Activated T-helper 2 cell treated with anti-CD3 and anti-CD28 coated beads, Interferon-gamma antibody, Interleukin-2, Interleukin-4, amounts not matched to agents 10 μg/mL and 5 μg/mL and 100 μg/mL, durations not matched to agents 14 hours and 24 hours and 36 hours (primary cell): ENCODE measurements around the gene NID2. TPM values are rescaled to one million over a fixed set of nuclear protein-coding genes. Genes with fewer than 3 reads are reported as not detected.

ENCODE experiments used
- DNase-seq: peaks from one replicate; pipeline ENCODE4 v3.0.0; 2021; ENCODE audit warnings: low spot score
- H3K27ac Mint-ChIP-seq: one replicate; pipeline ENCODE4 v1.8.0; 2021; ENCODE audit warnings: mixed read lengths
- H3K27me3 Mint-ChIP-seq: one replicate; pipeline ENCODE4 v1.8.0; 2021; ENCODE audit warnings: low read depth, mixed read lengths
- H3K36me3 Mint-ChIP-seq: one replicate; pipeline ENCODE4 v1.8.0; 2021; ENCODE audit warnings: low read depth, mixed read lengths
- H3K4me1 Mint-ChIP-seq: one replicate; pipeline ENCODE4 v1.8.0; 2021; ENCODE audit warnings: low read depth, mixed read lengths
- H3K4me3 Mint-ChIP-seq: one replicate; pipeline ENCODE4 v1.8.0; 2021; ENCODE audit warnings: low read depth, mild to moderate bottlenecking, moderate library complexity, mixed read lengths
- H3K9me3 Mint-ChIP-seq: one replicate; pipeline ENCODE4 v1.8.0; 2021; ENCODE audit warnings: mixed read lengths
- intact Hi-C: fragments of 100-400 bp; cut with micrococcal nuclease; formaldehyde crosslinking; loops from one replicate; pipeline ENCODE4 v1.15.1; 2023
- total RNA-seq: library from RNA; stranded (reverse); gene quantifications from 2 replicates; pipeline ENCODE4 v1.2.3, GENCODE V29; 2022

NID2 gene
- total RNA-seq, 1 donor from 2014 or later = 0.37 TPM

GRCh38 chr14:52091928-52092327 lies 23.1 kb upstream of the NID2 start:
- intact Hi-C loops = no loop called here
- Mint-ChIP-seq H3K9me3 (no peaks in the 10 kb centered on the region), H3K27ac (no peak overlapping the region), H3K4me3 (no peak overlapping the region), H3K36me3 (no peaks in the 10 kb centered on the region), H3K27me3 (peaks cover 39% of the 10 kb centered on the region), H3K4me1 (no peaks in the 10 kb centered on the region)
- no peak for DNase-seq

GRCh38 chr14:52090936-52091335 lies 22.1 kb upstream of the NID2 start:
- Mint-ChIP-seq H3K27me3 (peaks cover 45% of the 10 kb centered on the region), H3K4me3 (no peak overlapping the region), H3K27ac (no peak overlapping the region), H3K9me3 (no peaks in the 10 kb centered on the region), H3K4me1 (no peaks in the 10 kb centered on the region), H3K36me3 (no peaks in the 10 kb centered on the region)
- DNase-seq = no peak
- intact Hi-C loops = no loop called here

GRCh38 chr14:52089218-52089617 lies 20.4 kb upstream of the NID2 start:
- H3K4me3 Mint-ChIP-seq = no peak overlapping the region
- H3K9me3 Mint-ChIP-seq = no peaks in the 10 kb centered on the region
- H3K36me3 Mint-ChIP-seq = no peaks in the 10 kb centered on the region
- H3K27me3 Mint-ChIP-seq = peaks cover 54% of the 10 kb centered on the region
- H3K4me1 Mint-ChIP-seq = no peaks in the 10 kb centered on the region
- no peak for DNase-seq
- intact Hi-C loops = no loop called here
- H3K27ac Mint-ChIP-seq = no peak overlapping the region

- H3K27me3 Mint-ChIP-seq = peaks cover 51% of the 10 kb centered on the region
- no peak overlapping the region for H3K4me3 Mint-ChIP-seq
- H3K36me3 Mint-ChIP-seq = no peaks in the 10 kb centered on the region
- DNase-seq = no peak
- H3K27ac Mint-ChIP-seq = no peak overlapping the region
- H3K4me1 Mint-ChIP-seq = no peaks in the 10 kb centered on the region
- no peaks in the 10 kb centered on the region for H3K9me3 Mint-ChIP-seq
- intact Hi-C loops = no loop called here
These were observed 17.9 kb upstream of the NID2 start for GRCh38 chr14:52086711-52087110.

GRCh38 chr14:52082903-52083302 lies 14.0 kb upstream of the NID2 start:
- Mint-ChIP-seq H3K27ac (no peak overlapping the region), H3K4me3 (no peak overlapping the region), H3K4me1 (no peaks in the 10 kb centered on the region), H3K9me3 (no peaks in the 10 kb centered on the region), H3K36me3 (no peaks in the 10 kb centered on the region), H3K27me3 (peaks cover 54% of the 10 kb centered on the region)
- intact Hi-C loops = no loop called here
- DNase-seq = no peak

GRCh38 chr14:52081964-52082363 lies 13.1 kb upstream of the NID2 start:
- Mint-ChIP-seq H3K9me3 (no peaks in the 10 kb centered on the region), H3K27ac (no peak overlapping the region), H3K4me3 (no peak overlapping the region), H3K36me3 (no peaks in the 10 kb centered on the region), H3K4me1 (no peaks in the 10 kb centered on the region), H3K27me3 (peaks cover 58% of the 10 kb centered on the region)
- DNase-seq = no peak
- intact Hi-C loops = no loop called here

- Mint-ChIP-seq H3K27me3 (peaks cover 57% of the 10 kb centered on the region), H3K27ac (no peak overlapping the region), H3K9me3 (no peaks in the 10 kb centered on the region), H3K36me3 (no peaks in the 10 kb centered on the region), H3K4me3 (no peak overlapping the region), H3K4me1 (no peaks in the 10 kb centered on the region)
- no peak for DNase-seq
- intact Hi-C loops = no loop called here
These were observed 12.2 kb upstream of the NID2 start for GRCh38 chr14:52080808-52081755.

- no peaks in the 10 kb centered on the region for H3K36me3 Mint-ChIP-seq
- intact Hi-C loops = no loop called here
- H3K27ac Mint-ChIP-seq = no peak overlapping the region
- H3K4me1 Mint-ChIP-seq = no peaks in the 10 kb centered on the region
- peaks cover 57% of the 10 kb centered on the region for H3K27me3 Mint-ChIP-seq
- DNase-seq = no peak
- H3K9me3 Mint-ChIP-seq = no peaks in the 10 kb centered on the region
- no peak overlapping the region for H3K4me3 Mint-ChIP-seq
These were observed 11.4 kb upstream of the NID2 start for GRCh38 chr14:52080158-52080800.

GRCh38 chr14:52079239-52079959 lies 10.5 kb upstream of the NID2 start:
- Mint-ChIP-seq H3K4me1 (no peaks in the 10 kb centered on the region), H3K9me3 (no peaks in the 10 kb centered on the region), H3K36me3 (no peaks in the 10 kb centered on the region), H3K27me3 (peaks cover 55% of the 10 kb centered on the region), H3K27ac (no peak overlapping the region), H3K4me3 (no peak overlapping the region)
- intact Hi-C loops = loop anchor here (10.0 kb wide), 1 partner anchor 195 kb away; no protein-coding TSS in a partner anchor
- DNase-seq = no peak

GRCh38 chr14:52078721-52079120 lies 9.9 kb upstream of the NID2 start:
- intact Hi-C loops = loop anchor here (10.0 kb wide), 1 partner anchor 196 kb away; no protein-coding TSS in a partner anchor
- Mint-ChIP-seq H3K27me3 (peaks cover 52% of the 10 kb centered on the region), H3K36me3 (no peaks in the 10 kb centered on the region), H3K27ac (no peak overlapping the region), H3K4me3 (no peak overlapping the region), H3K9me3 (no peaks in the 10 kb centered on the region), H3K4me1 (no peaks in the 10 kb centered on the region)
- DNase-seq = no peak

- DNase-seq = no peak
- Mint-ChIP-seq H3K27me3 (peaks cover 52% of the 10 kb centered on the region), H3K4me3 (no peak overlapping the region), H3K4me1 (peaks cover 3% of the 10 kb centered on the region), H3K9me3 (no peaks in the 10 kb centered on the region), H3K36me3 (no peaks in the 10 kb centered on the region), H3K27ac (no peak overlapping the region)
- intact Hi-C loops = loop anchor here (10.0 kb wide), 1 partner anchor 197 kb away; no protein-coding TSS in a partner anchor
These were observed 9.3 kb upstream of the NID2 start for GRCh38 chr14:52078095-52078531.

GRCh38 chr14:52077256-52077979 lies 8.6 kb upstream of the NID2 start:
- no peak for DNase-seq
- H3K4me3 Mint-ChIP-seq = no peak overlapping the region
- H3K4me1 Mint-ChIP-seq = peaks cover 7% of the 10 kb centered on the region
- H3K27me3 Mint-ChIP-seq = peaks cover 55% of the 10 kb centered on the region
- no peaks in the 10 kb centered on the region for H3K36me3 Mint-ChIP-seq
- no peaks in the 10 kb centered on the region for H3K9me3 Mint-ChIP-seq
- intact Hi-C loops = loop anchor here (10.0 kb wide), 1 partner anchor 197 kb away; no protein-coding TSS in a partner anchor
- H3K27ac Mint-ChIP-seq = no peak overlapping the region
